GM21528 (cell line): ENCODE results near the gene R3HDM2.
"Not testable (repeated sequence)": the region's sequence is repeated elsewhere in the genome, so short reads cannot be mapped to it uniquely, and the experiment has no call there.

Source experiments
- ATAC-seq: cut with Tn5 transposase; IDR thresholded peaks from one replicate; pipeline ENCODE4 v1.9.1; 2021; ENCODE audit warnings: mild to moderate bottlenecking, moderate library complexity; ENCODE audit not compliant: unreplicated experiment, low FRiP score

R3HDM2 gene

GRCh38 chr12:57385586-57385985 is 45.3 kb downstream of the R3HDM2 start:
- no peak for ATAC-seq

- no peak for ATAC-seq
Observed at GRCh38 chr12:57384478-57384877, 46.4 kb downstream of the R3HDM2 start.

DNA sequence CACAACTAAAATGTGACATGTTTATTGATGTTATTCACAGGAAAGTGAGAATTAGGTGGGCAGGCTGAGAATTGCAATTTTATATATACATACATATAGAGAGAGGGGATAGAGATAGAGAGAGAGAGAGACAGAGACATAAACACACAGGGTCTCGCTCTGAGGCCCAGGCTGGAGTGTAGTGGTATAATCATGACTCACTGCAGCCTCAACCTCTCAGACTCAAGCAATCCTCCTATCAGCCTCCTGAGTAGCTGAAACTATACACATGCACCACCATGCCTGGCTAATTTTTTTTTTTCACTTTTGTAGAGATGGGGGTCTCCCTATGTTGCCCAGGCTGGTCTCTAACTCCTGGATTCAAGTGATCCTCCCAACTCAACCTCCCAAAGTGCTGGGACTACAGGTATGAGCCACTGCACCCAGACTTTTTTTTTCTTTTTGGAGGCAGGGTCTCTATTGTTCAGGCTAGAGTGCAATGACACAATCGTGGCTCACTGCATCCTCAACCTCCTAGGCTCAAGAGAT is 49.1 kb downstream of the R3HDM2 start:
- no peak for ATAC-seq

DNA sequence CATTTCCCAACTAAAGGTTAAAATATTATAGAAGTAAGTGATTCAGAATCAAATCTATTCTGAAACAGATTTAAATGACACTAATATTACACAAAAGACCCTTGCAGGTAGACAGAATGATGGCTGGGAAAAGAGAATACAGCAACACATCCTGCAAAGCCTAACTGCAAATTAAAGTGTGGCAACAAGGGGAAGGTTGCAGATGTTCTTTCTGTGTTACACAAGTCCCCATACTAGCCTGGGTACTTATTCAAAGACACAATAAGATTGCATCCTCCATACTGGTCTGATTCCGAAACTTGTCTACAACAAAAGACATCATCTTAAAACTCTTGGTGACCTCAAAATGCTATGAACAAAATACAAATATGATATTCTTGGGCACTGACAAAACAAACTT is 50.5 kb downstream of the R3HDM2 start:
- no peak for ATAC-seq

- no peak for ATAC-seq
Observed at GRCh38 chr12:57377103-57377840, 53.6 kb downstream of the R3HDM2 start.

DNA sequence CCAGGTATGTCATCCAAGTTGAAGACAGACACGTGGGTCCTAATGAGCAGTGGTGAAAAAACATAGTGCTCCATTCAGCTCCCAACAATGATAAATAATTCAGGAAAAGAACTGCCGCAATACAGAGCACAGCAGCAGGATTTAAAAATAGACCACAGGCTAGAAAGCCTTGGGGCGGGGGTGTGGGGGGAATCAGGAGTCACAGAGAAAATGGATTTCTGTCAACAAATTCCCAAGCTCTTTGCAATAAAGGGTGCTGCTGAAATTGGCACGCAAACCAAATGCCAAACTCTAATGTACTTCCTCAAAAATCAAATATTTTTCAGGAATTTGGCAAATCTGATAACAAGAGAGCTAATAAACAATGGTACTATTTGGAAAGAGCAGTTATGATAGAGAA is 58.6 kb downstream of the R3HDM2 start:
- no peak for ATAC-seq

GRCh38 chr12:57370696-57371095 is 60.1 kb downstream of the R3HDM2 start:
- ATAC-seq, result no peak

GRCh38 chr12:57370072-57370471 is 60.8 kb downstream of the R3HDM2 start:
- ATAC-seq, result no peak

GRCh38 chr12:57369202-57369601 is 61.6 kb downstream of the R3HDM2 start:
- no peak for ATAC-seq

DNA sequence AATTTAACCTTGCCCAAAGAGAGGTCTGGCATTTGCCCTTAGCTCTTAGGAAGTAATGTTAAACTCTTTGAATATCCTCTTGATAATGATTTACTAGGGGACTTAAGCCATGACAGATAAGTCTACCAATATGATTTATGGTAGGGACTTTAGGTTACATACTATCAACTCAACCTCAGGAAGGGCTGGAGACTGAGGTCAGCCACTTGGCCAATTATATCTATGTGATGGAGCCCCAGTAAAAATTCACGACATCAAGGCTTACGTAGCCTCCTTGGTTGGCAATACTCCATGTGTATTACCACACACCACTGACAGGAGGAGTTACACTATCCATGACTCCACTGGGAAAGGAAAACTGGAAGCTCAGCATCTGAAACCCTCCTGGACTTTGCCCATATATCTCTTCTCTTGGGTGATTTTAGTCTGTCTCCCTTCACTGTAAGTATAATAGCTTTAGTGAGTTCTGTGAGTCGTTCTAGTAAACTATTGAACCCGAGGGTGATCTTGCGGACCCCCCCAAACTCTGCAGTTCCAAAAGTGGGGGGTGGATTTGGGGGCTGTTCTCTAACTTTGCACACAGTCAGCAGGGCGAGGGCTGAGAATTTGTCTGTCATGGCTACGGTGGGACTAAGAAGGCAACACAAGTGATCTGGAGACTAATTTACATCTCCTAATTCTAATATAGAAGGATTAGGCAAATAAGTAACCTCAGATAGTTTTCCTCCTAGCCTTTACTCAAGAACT is 62.3 kb downstream of the R3HDM2 start:
- ATAC-seq, result no peak

- no peak for ATAC-seq
Observed at GRCh38 chr12:57367121-57367520, 63.7 kb downstream of the R3HDM2 start.

GRCh38 chr12:57366315-57366714 is 64.5 kb downstream of the R3HDM2 start:
- ATAC-seq, result no peak

GRCh38 chr12:57364156-57364555 is 66.7 kb downstream of the R3HDM2 start:
- ATAC-seq, result not testable (repeated sequence)

GRCh38 chr12:57360468-57360867 is 70.4 kb downstream of the R3HDM2 start:
- no peak for ATAC-seq

- ATAC-seq, result no peak
Observed at GRCh38 chr12:57358646-57359045, 72.2 kb downstream of the R3HDM2 start.

DNA sequence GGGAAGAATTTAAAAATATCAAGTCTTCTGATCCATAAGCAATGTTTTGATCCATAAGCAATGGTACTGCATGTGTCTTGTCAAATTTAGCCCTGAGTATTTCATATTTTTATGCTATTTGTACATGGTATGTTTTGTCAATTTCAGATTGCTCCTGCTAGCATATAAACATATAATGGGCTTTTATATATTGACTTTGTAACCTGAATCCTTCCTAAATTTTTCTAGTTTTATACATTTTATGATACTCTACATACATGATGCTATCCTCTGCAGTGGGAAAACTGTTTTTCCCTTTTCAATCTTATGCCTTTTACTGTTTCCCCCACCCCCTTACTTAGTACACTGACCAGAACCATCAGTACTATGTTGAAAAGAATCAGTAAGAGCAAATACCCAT is 75.1 kb downstream of the R3HDM2 start:
- no peak for ATAC-seq

GRCh38 chr12:57352166-57352565 is 78.7 kb downstream of the R3HDM2 start:
- ATAC-seq, result no peak

- no peak for ATAC-seq
Observed at GRCh38 chr12:57347284-57347683, 83.6 kb downstream of the R3HDM2 start.

GRCh38 chr12:57343703-57344378 is 87.0 kb downstream of the R3HDM2 start:
- ATAC-seq, result no peak

DNA sequence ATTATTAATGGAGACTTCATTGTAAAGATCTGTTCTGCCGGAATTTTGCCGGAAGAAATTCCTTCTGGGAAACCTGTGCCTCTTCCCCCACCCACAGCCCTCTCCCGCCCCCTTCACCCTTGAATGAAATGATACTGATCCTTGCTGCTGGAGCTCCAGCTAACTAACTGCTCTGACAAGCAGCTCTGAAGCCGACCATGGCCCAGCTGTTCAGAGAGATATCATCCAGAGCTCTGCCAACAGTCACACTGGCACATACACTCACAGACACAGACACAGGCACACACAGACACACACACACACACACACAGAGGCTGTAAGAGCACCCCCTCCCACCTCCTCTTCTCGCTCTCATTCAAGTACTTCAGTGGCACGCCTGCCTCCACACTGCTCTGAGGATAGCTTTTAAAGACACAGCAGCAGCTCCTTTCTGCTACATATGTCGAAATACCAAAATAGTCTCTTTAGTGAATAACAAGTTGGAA is 88.6 kb downstream of the R3HDM2 start:
- ATAC-seq, result no peak
